Measurements from ENCODE around the gene PRKG2.

GRCh38 chr4:81207828-81208227 lies 7.2 kb downstream of the PRKG2 start:
- TF ChIP-seq CTCF (IDR thresholded peaks at IDR 0.05) (peak in 2 of 6 experiments; percentile 27 to 48), POLR2A (IDR thresholded peaks at IDR 0.05) (no peak)
